ENCODE data around the gene DENND4C.
"Not testable (repeated sequence)": the region's sequence is repeated elsewhere in the genome, so short reads cannot be mapped to it uniquely, and the experiment has no call there.

DENND4C gene

GRCh38 chr9:19188771-19189170 lies 41.7 kb upstream of the DENND4C start:
- TF ChIP-seq CTCF (IDR thresholded peaks at IDR 0.05), result no peak

GRCh38 chr9:19192202-19193028 lies 38.1 kb upstream of the DENND4C start:
- Histone ChIP-seq H3K27ac (no peak overlapping the region), H3K4me3 (no peak overlapping the region)
- TF ChIP-seq CTCF (IDR thresholded peaks at IDR 0.05), result no peak
- no peak for DNase-seq (ENCODE audit: low spot score)

More at GRCh38 chr9:19188771-19189170, 41.7 kb upstream of the DENND4C start:
- no peak for DNase-seq (ENCODE audit: low spot score)
- Histone ChIP-seq H3K27ac (no peak overlapping the region), H3K4me3 (no peak overlapping the region)

GRCh38 chr9:19193029-19193324 lies 37.5 kb upstream of the DENND4C start:
- no peak overlapping the region for H3K27ac ChIP-seq
- DNase-seq (ENCODE audit: low spot score), result no peak
- TF ChIP-seq CTCF (IDR thresholded peaks at IDR 0.05), result no peak
- no peak overlapping the region for H3K4me3 ChIP-seq

GRCh38 chr9:19193358-19193973 lies 37.0 kb upstream of the DENND4C start:
- not testable (repeated sequence) for H3K4me3 ChIP-seq; H3K27ac ChIP-seq; DNase-seq (ENCODE audit: low spot score)

- Histone ChIP-seq H3K27ac (no peak overlapping the region), H3K4me3 (no peak overlapping the region)
- TF ChIP-seq CTCF (IDR thresholded peaks at IDR 0.05), result no peak
- no peak for DNase-seq (ENCODE audit: low spot score)
Observed at GRCh38 chr9:19198406-19198805, 32.1 kb upstream of the DENND4C start.

GRCh38 chr9:19199012-19199411 lies 31.5 kb upstream of the DENND4C start:
- no peak overlapping the region for H3K4me3 ChIP-seq
- no peak for TF ChIP-seq CTCF (IDR thresholded peaks at IDR 0.05)
- H3K27ac ChIP-seq, result no peak overlapping the region
- DNase-seq (ENCODE audit: low spot score), result no peak

- no peak overlapping the region for H3K27ac ChIP-seq
- no peak for DNase-seq (ENCODE audit: low spot score)
- TF ChIP-seq CTCF (IDR thresholded peaks at IDR 0.05), result no peak
- H3K4me3 ChIP-seq, result no peak overlapping the region
Observed at GRCh38 chr9:19200229-19200628, 30.3 kb upstream of the DENND4C start.

All from coronary artery (tissue), 2 donors.